ENCODE results near the gene KCNK13. TPM values are rescaled to one million over a fixed set of nuclear protein-coding genes. Genes with fewer than 3 reads are reported as not detected.

Gene KCNK13
- total RNA-seq, 1 experiment from 2014 or later, result not detected

- no peak for DNase-seq (ENCODE audit: unreplicated experiment)
- POLR2A ChIA-PET, result interaction anchor here (0.9 kb wide), 1 partner anchor 42 kb away, joined by 3 read pairs; no protein-coding TSS in a partner anchor
- H3K27me3 Mint-ChIP-seq (ENCODE audit: insufficient read depth, unreplicated experiment), result peaks cover 64% of the 10 kb centered on the region
- CTCF ChIA-PET, result no interaction called here
- H3K9me3 Mint-ChIP-seq (ENCODE audit: unreplicated experiment), result no peaks in the 10 kb centered on the region
- H3K4me1 Mint-ChIP-seq (ENCODE audit: insufficient read depth, unreplicated experiment), result no peaks in the 10 kb centered on the region
- no peak for TF ChIP-seq CTCF (IDR thresholded peaks at IDR 0.05; ENCODE audit: unreplicated experiment)
- H3K36me3 Mint-ChIP-seq (ENCODE audit: insufficient read depth, unreplicated experiment), result no peaks in the 10 kb centered on the region
- no peak overlapping the region for H3K27ac Mint-ChIP-seq (ENCODE audit: low read depth, unreplicated experiment)
- intact Hi-C loops (cut with micrococcal nuclease), result no loop called here
- no TSS peak for BruUV-seq (replicated peaks)
- H3K4me3 Mint-ChIP-seq (ENCODE audit: unreplicated experiment), result no peak overlapping the region
These were observed 7.0 kb upstream of the KCNK13 start for GRCh38 chr14:90054803-90055202.

- Mint-ChIP-seq H3K4me3 (ENCODE audit: unreplicated experiment) (no peak overlapping the region), H3K4me1 (ENCODE audit: insufficient read depth, unreplicated experiment) (no peaks in the 10 kb centered on the region), H3K27ac (ENCODE audit: low read depth, unreplicated experiment) (no peak overlapping the region), H3K9me3 (ENCODE audit: unreplicated experiment) (no peaks in the 10 kb centered on the region), H3K36me3 (ENCODE audit: insufficient read depth, unreplicated experiment) (no peaks in the 10 kb centered on the region), H3K27me3 (ENCODE audit: insufficient read depth, unreplicated experiment) (peaks cover 69% of the 10 kb centered on the region)
- TF ChIP-seq CTCF (IDR thresholded peaks at IDR 0.05; ENCODE audit: unreplicated experiment), result no peak
- ChIA-PET POLR2A (interaction anchor here (1.0 kb wide), 1 partner anchor 9 kb away, joined by 3 read pairs; no protein-coding TSS in a partner anchor), CTCF (interaction anchor here (0.6 to 1.3 kb wide), 2 partner anchors 84 to 128 kb away, joined by 3 to 5 read pairs; no protein-coding TSS in a partner anchor)
- no peak for DNase-seq (ENCODE audit: unreplicated experiment)
- intact Hi-C loops (cut with micrococcal nuclease), result no loop called here
- no TSS peak for BruUV-seq (replicated peaks)
These were observed 5.0 kb upstream of the KCNK13 start for GRCh38 chr14:90056826-90057225.

- no peaks in the 10 kb centered on the region for H3K4me1 Mint-ChIP-seq (ENCODE audit: insufficient read depth, unreplicated experiment)
- H3K36me3 Mint-ChIP-seq (ENCODE audit: insufficient read depth, unreplicated experiment), result no peaks in the 10 kb centered on the region
- BruUV-seq (replicated peaks), result no TSS peak
- ChIA-PET POLR2A (no interaction called here), CTCF (interaction anchor here (0.5 kb wide), 1 partner anchor 177 kb away, joined by 3 read pairs; no protein-coding TSS in a partner anchor)
- H3K9me3 Mint-ChIP-seq (ENCODE audit: unreplicated experiment), result no peaks in the 10 kb centered on the region
- intact Hi-C loops (cut with micrococcal nuclease), result no loop called here
- no peak overlapping the region for H3K27ac Mint-ChIP-seq (ENCODE audit: low read depth, unreplicated experiment)
- peaks cover 69% of the 10 kb centered on the region for H3K27me3 Mint-ChIP-seq (ENCODE audit: insufficient read depth, unreplicated experiment)
- no peak for TF ChIP-seq CTCF (IDR thresholded peaks at IDR 0.05; ENCODE audit: unreplicated experiment)
- H3K4me3 Mint-ChIP-seq (ENCODE audit: unreplicated experiment), result no peak overlapping the region
- peak; percentile 8 for DNase-seq (ENCODE audit: unreplicated experiment)
These were observed 2.8 kb upstream of the KCNK13 start for GRCh38 chr14:90058876-90059458.

GRCh38 chr14:90060312-90060964, 1.4 kb upstream of the KCNK13 start:
- BruUV-seq (replicated peaks), result no TSS peak
- peak; percentile 16 for DNase-seq (ENCODE audit: unreplicated experiment)
- H3K9me3 Mint-ChIP-seq (ENCODE audit: unreplicated experiment), result no peaks in the 10 kb centered on the region
- intact Hi-C loops (cut with micrococcal nuclease), result no loop called here
- H3K27ac Mint-ChIP-seq (ENCODE audit: low read depth, unreplicated experiment), result no peak overlapping the region
- no peaks in the 10 kb centered on the region for H3K4me1 Mint-ChIP-seq (ENCODE audit: insufficient read depth, unreplicated experiment)
- peaks cover 69% of the 10 kb centered on the region for H3K27me3 Mint-ChIP-seq (ENCODE audit: insufficient read depth, unreplicated experiment)
- ChIA-PET POLR2A (no interaction called here), CTCF (no interaction called here)
- TF ChIP-seq CTCF (IDR thresholded peaks at IDR 0.05; ENCODE audit: unreplicated experiment), result no peak
- peak overlapping the region; percentile 23 for H3K4me3 Mint-ChIP-seq (ENCODE audit: unreplicated experiment)
- H3K36me3 Mint-ChIP-seq (ENCODE audit: insufficient read depth, unreplicated experiment), result no peaks in the 10 kb centered on the region

All from MCF 10A (cell line).